GM19035 (cell line): Measurements from ENCODE around the gene ZNF521.

Experiments
- ATAC-seq: cut with Tn5 transposase; IDR thresholded peaks from one replicate; pipeline ENCODE4 v1.9.1; 2021; ENCODE audit not compliant: unreplicated experiment

Gene ZNF521

GRCh38 chr18:25229920-25230319 lies 122.0 kb downstream of the ZNF521 start:
- no peak for ATAC-seq

GRCh38 chr18:25229081-25229480 lies 122.9 kb downstream of the ZNF521 start:
- no peak for ATAC-seq

- no peak for ATAC-seq
Observed at GRCh38 chr18:25228410-25228809, 123.6 kb downstream of the ZNF521 start.

GRCh38 chr18:25225151-25225550 lies 126.8 kb downstream of the ZNF521 start:
- no peak for ATAC-seq

- ATAC-seq, result no peak
Observed at GRCh38 chr18:25223899-25224886, 127.8 kb downstream of the ZNF521 start.

- ATAC-seq, result no peak
Observed at GRCh38 chr18:25223211-25223610, 128.8 kb downstream of the ZNF521 start.

GRCh38 chr18:25222648-25223047 lies 129.3 kb downstream of the ZNF521 start:
- ATAC-seq, result no peak

GRCh38 chr18:25210622-25211021 lies 141.3 kb downstream of the ZNF521 start:
- no peak for ATAC-seq

- ATAC-seq, result no peak
Observed at GRCh38 chr18:25192065-25192464, 159.9 kb downstream of the ZNF521 start.

GRCh38 chr18:25190472-25190871 lies 161.5 kb downstream of the ZNF521 start:
- ATAC-seq, result peak; percentile 47

- ATAC-seq, result no peak
Observed at GRCh38 chr18:25189391-25190185, 162.4 kb downstream of the ZNF521 start.

- ATAC-seq, result no peak
Observed at GRCh38 chr18:25187521-25188192, 164.3 kb downstream of the ZNF521 start.

- no peak for ATAC-seq
Observed at GRCh38 chr18:25186871-25187270, 165.1 kb downstream of the ZNF521 start.

GRCh38 chr18:25181993-25182392 lies 170.0 kb downstream of the ZNF521 start:
- no peak for ATAC-seq

- ATAC-seq, result no peak
Observed at GRCh38 chr18:25181581-25181980, 170.4 kb downstream of the ZNF521 start.

- no peak for ATAC-seq
Observed at GRCh38 chr18:25180973-25181548, 170.9 kb downstream of the ZNF521 start.

- ATAC-seq, result no peak
Observed at GRCh38 chr18:25177631-25178030, 174.3 kb downstream of the ZNF521 start.

GRCh38 chr18:25176518-25177042 lies 175.4 kb downstream of the ZNF521 start:
- no peak for ATAC-seq

GRCh38 chr18:25175558-25176517 lies 176.1 kb downstream of the ZNF521 start:
- ATAC-seq, result no peak

- ATAC-seq, result no peak
Observed at GRCh38 chr18:25174324-25174723, 177.6 kb downstream of the ZNF521 start.
